GM21576 (cell line): ENCODE measurements around the gene GCAT.

Experiments used
- ATAC-seq: cut with Tn5 transposase; IDR thresholded peaks from one replicate; pipeline ENCODE4 v1.9.1; 2021; ENCODE audit warnings: mild to moderate bottlenecking, moderate library complexity; ENCODE audit not compliant: unreplicated experiment

Gene GCAT

GRCh38 chr22:37831472-37831871 is 23.7 kb downstream of the GCAT start:
- no peak for ATAC-seq

- ATAC-seq, result no peak
Measured at GRCh38 chr22:37832022-37832857, 24.5 kb downstream of the GCAT start.

GRCh38 chr22:37842015-37842793 is 34.5 kb downstream of the GCAT start:
- ATAC-seq, result no peak

DNA sequence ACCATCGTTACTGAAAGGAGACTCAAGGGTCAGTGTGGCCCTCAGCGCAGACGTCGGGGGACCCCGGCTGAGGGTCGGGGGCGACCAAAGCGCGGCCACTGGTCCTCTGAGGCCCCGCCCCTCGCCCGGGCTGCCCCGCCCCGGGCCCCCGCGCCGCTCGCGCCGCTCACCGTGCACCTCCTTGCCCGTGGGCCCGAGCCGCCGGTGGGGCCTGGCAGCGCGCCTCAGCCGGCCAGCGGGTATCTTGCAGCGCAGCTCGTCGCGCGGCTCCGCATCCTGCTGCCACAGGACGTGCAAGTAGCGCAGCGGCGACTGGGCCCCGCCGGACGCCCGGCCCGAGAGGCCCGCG is 36.0 kb downstream of the GCAT start:
- ATAC-seq, result peak; percentile 20

- no peak for ATAC-seq
Measured at GRCh38 chr22:37844904-37845329, 37.2 kb downstream of the GCAT start.

DNA sequence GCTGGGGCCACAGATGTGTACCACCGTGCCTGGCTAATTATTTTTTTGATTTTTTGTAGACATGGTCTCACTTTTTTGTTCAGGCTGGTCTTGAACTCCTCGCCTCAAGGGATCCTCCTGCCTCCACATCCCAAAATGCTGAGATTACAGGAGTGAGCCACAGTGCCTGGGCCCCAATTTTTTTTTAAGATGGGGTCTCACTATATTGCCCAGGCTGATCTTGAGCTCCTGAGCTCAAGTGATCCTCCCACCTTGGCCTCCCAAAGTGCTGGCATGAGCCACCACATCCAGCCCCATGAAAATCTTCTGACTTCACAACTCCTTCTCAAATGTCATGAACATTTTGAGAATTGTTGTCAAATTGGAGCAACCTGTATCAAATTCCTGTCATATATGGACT is 38.7 kb downstream of the GCAT start:
- ATAC-seq, result no peak

DNA sequence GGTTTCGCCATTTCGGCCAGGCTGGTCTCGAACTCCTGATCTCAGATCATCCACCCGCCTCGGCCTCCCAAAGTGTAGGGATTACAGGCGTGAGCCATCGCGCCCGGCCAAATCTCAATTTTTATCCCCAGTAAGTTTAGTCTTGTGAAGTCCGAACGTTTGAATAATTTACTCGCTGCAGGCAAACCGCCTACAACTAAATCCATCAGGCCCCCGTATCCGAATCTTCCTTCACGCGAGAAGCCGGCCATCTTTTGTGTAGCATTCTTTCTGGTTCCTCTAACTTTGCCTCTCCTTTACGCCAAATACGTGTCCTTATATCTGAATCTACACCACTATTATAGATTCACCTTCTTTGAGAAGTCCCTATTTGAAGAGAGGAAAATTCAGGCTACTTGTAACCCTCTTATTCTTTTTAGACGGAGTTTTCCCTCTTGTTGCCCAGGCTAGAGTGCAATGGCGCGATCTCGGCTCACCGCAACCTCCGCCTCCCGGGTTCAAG is 40.9 kb downstream of the GCAT start:
- ATAC-seq, result no peak

DNA sequence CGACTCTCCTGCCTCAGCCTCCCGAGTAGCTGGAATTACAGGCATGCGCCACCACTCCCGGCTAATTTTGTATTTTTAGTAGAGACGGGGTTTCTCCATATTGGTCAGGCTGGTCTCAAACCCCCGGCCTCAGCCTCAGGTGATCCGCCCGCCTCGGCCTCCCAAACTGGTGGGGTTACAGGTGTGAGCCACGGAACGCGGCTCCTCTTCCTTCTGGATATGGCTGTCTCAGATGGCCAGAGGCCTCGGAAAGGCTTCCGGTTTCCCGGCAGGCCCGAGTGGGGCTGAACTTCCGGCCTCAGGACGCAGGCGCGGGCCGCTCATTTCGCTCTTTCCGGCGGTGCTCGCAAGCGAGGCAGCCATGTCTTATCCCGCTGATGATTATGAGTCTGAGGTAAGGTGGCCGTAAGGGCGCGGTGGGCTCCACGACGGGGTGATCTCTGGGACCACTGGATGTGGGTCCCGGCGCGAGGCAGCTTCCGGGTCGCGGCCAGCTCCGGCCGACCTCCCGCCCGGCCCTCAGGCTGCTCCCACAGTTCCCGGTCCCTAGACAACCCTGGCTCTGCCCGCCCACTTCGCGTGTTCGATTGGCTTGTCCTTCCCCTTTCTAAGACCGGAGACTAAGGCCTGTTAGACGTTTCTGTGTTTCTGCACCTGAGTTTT is 41.5 kb downstream of the GCAT start, which contains the start of gene EIF3L:
TSS of gene EIF3L (plus strand) at position 331 of the 663 bp plus-strand sequence. CDS start at position 362, 31 bp downstream.
- peak; percentile 50 for ATAC-seq

- no peak for ATAC-seq
Measured at GRCh38 chr22:37850801-37851200, 43.1 kb downstream of the GCAT start.

- no peak for ATAC-seq
Measured at GRCh38 chr22:37852418-37852817, 44.7 kb downstream of the GCAT start.

DNA sequence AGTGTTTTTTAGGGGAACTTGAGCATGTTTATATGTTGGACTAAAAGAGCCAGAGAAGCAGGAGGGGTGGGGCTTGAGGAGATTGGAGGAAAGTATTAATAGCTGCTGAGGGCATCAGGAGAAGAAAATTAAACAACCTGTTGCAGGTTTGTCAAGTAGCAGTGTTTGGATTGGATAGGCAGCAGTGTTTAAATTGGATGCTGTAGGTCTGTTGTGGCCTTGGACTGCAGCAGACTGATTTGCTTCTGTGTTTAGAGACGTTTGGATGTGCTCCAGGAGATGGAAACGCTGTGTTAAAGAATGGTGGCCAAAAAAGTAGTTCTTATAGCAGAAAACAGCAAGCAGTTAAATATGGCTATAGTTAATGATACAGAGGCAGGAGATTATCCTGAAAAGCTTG is 47.2 kb downstream of the GCAT start:
- no peak for ATAC-seq

DNA sequence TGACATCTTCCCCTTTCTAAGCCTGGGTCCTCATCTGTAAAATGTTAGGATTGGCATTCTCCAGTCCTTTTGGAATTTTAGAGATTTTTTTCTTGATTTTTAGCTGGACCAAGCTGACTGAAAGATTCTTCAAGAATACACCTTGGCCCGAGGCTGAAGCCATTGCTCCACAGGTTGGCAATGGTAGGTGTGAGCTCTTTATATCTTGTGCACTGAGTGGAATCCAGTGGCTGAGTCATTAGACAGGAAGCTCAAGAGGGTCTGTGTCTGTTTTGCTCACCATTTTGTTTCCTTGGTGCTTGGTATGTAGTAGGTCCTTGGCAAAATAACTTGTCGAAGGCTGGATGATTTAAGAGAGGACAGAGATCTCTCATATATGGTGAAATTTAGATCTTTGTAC is 47.7 kb downstream of the GCAT start:
- ATAC-seq, result no peak

DNA sequence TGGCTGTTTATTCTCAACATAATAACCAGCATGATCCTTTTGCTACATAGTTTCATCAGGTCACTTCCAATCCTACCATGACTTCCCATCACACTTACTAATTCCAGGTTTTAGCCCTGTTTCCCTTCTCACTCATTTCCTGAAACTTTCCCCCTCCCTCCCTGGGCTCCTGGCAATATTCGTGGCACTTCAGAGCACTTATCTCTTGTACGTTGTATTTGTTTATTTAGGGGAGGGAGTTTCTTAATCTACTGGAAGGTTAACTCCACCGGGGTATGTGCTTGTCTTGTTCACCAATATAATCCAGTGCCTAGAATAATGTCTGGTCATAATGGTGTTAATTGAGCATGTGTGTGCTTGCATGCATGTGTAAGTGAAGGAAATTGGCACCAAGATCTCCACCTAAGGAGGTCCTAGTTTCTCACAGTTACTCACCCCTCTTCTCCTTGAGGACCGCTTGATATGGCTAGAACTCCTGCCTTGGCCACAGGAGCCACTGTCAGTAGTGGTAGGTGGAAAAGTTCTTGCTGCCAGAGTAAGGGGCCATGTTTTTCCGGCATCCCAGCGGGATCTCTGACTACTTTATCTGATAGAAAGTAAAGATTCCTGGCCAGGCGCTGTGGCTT is 53.2 kb downstream of the GCAT start:
- ATAC-seq, result no peak

GRCh38 chr22:37862570-37863325 is 55.0 kb downstream of the GCAT start:
- ATAC-seq, result no peak

DNA sequence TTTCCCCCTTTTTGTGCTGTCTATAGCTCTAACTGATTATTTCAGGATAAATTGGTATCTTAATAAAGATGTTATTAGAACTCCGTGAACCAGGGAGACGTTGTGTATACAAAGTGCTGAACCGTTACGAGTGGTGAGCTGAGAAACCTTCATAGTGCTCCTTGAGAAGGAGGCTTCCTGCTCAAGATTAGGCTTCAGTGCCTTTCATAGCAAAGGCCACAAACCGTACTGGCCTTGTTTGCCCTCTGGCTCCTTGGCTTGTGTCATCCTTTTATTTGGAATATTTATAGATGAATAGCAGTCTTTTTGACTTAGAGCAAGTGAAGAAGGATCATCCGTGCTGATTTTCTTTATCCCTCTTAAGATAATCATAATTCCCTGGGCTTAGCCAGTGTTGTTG is 57.8 kb downstream of the GCAT start:
- ATAC-seq, result no peak
